Heart right ventricle (tissue), 16 donors: ENCODE results near the gene PRAF2. TPM values are rescaled to one million over a fixed set of nuclear protein-coding genes. Genes with fewer than 3 reads are reported as not detected.

Source experiments
- ATAC-seq, 8 donors: fragments of 200-7000 bp; cut with Tn5 transposase; one replicate each; pipeline ENCODE4 v1.9.1; 2020; ENCODE audit warnings: mild to moderate bottlenecking in 8 of 8, moderate library complexity in 8 of 8, moderate number of reproducible peaks in 1 of 8
- DNase-seq, 2 donors: peaks; one replicate each; pipeline ENCODE4 v3.0.0-alpha.2; 2020
- H3K27ac ChIP-seq, 10 donors: fragments of 200-600 bp; sonication (generic) in 2 of 10; one replicate each; pipeline versions ENCODE4 v1.5.0 to v1.8.0; 2020 to 2022; ENCODE audit warnings: mild to moderate bottlenecking in 3 of 10
- H3K27me3 ChIP-seq, 7 donors: fragments of 200-600 bp; one replicate each; pipeline ENCODE4 v1.8.0; 2021 to 2022; ENCODE audit warnings: mild to moderate bottlenecking in 2 of 7
- H3K36me3 ChIP-seq, 9 donors: fragments of 200-600 bp; sonication (generic) in 1 of 9; one replicate each; pipeline versions ENCODE4 v1.5.0 to v1.8.0; 2020 to 2022; ENCODE audit warnings: mild to moderate bottlenecking in 2 of 9
- H3K4me1 ChIP-seq, 9 donors: fragments of 200-600 bp; sonication (generic) in 1 of 9; one replicate each; pipeline versions ENCODE4 v1.5.0 to v1.8.0; 2020 to 2022; ENCODE audit warnings: mild to moderate bottlenecking in 4 of 9
- H3K4me3 ChIP-seq, 10 donors: fragments of 200-600 bp; sonication (generic) in 2 of 10; one replicate each; pipeline versions ENCODE4 v1.5.0 to v1.8.0; 2020 to 2022; ENCODE audit warnings: mild to moderate bottlenecking in 7 of 10, moderate library complexity in 2 of 10
- H3K9me3 ChIP-seq, 11 donors: fragments of 200-600 bp in 10 of 11; sonication (generic) in 2 of 11; one replicate each; pipeline versions ENCODE4 v1.5.0 to v1.8.0; 2013 to 2022; ENCODE audit warnings: mild to moderate bottlenecking in 2 of 11, control low read depth in 1 of 11, moderate library complexity in 1 of 11
- WGBS, 2 donors: extraction: QIAGEN DNeasy Blood & Tissue Kit; methylation state at CpG; one replicate each; pipeline ENCODE4 v1.1.7; 2013; ENCODE audit warnings: inconsistent platforms in 1 of 2; 5-methylcytosine and 5-hydroxymethylcytosine counted together
- intact Hi-C, 10 donors: fragments of 100-400 bp; cut with DNase I; formaldehyde crosslinking; loops; one replicate each; pipeline versions ENCODE4 v1.11.1 to v1.14.2; 2022
- polyA plus RNA-seq, 2 donors: library from polyadenylated mRNA; stranded (reverse); fragments of 200-250 nt; gene quantifications; one replicate each; pipeline ENCODE4 v1.2.3, GENCODE V29; 2013
- total RNA-seq, 10 donors: library from RNA; stranded (reverse); fragmentation: NEBNext Ultra II Directional in 3 of 10; extraction: Animal tissue kit (Norgen Biotek cat#: 25700) in 3 of 10; gene quantifications; one replicate each; pipeline versions ENCODE4 v1.2.1 to v1.2.4, GENCODE V29; 2021 to 2023
- TF ChIP-seq, protein P1 (sequence below), 9 donors: fragments of 200-600 bp; sonication (generic) in 2 of 9; IDR thresholded peaks; one replicate each; pipeline versions ENCODE4 v1.5.0 to v1.8.0; 2021 to 2022; ENCODE audit warnings: antibody characterized with exemption in 9 of 9, mild to moderate bottlenecking in 5 of 9, moderate library complexity in 1 of 9
- donor health status: Arrhythmogenic right ventricular cardiomyopathy.
- donor health status: ischemic (EF 13 %, LVEDD 7.1; RV severe dilation, severe dysfunction).
- donor health status: healthy with polysubstance abuse.
- donor health status: DM: no; HTN: yes; CAD: no.
- donor health status: DM: no; HTN: no; CAD: no.
- donor health status: ischemic (EF 25% LVEDD 6.9; RV normal size, moderate dysfunction).
- donor health status: ischemic (EF 25% LVEDD 5.7; RV mildly dilated, moderate dysfunction).
- donor health status: healthy.
- donor health status: DM: yes; HTN: yes; CAD: no.
- donor health status: Ischemic cardiomyopathy.
- donor health status: ischemic (EF 35%, LVEDD 5.7; RV mildly dilated, moderate dysfunction).
- donor health status: nonischemic (EF 11% LVEDD 7.7; RV severe dilation, severe dysfunction).
- donor health status: DM: yes; HTN: yes; CAD: no.
- donor health status: PGD.
- donor health status: ischemic (EF 29% LVEDD 5.4; RV normal size, mild dysfunction).
- donor health status: nonischemic (EF 23%, LVEDD 6.1; RV moderate dilation, normal function).

PRAF2 gene
- total and polyA plus RNA-seq, 12 donors, result 5.4 to 26.5 (median 8.7) TPM

- Histone ChIP-seq H3K27me3 (no peaks in the 10 kb centered on the region), H3K27ac (peak within 1 kb of the TSS; percentile 91 to 99 (median 96)), H3K4me3 (peak within 1 kb of the TSS; percentile 64 to 92 (median 80)), H3K36me3 (peaks cover 0 to 12% (median 0%) of the 10 kb centered on the region in 9 donors), H3K9me3 (peaks cover 0 to 14% (median 0%) of the 10 kb centered on the region in 11 donors), H3K4me1 (peaks cover 0 to 35% (median 15%) of the 10 kb centered on the region in 9 donors)
- DNase-seq (peak; percentile 95 to 98), ATAC-seq (peak; percentile 91 to 96 (median 94))
- intact Hi-C loops, result loop anchor here in 7 of 10 donors (1.0 to 10.0 kb wide), 8 partner anchors 34 to 243 kb away; partner anchors contain the start of genes GRIPAP1 (in 4 of the 7), KCND1 (in 2 of the 7), OTUD5 (in 1 of the 7) and WDR45 (in 1 of the 7)
- WGBS, 2 donors, result 0% methylated on average over 39 to 63 of the region's 67 CpGs
- TF ChIP-seq, protein P1, sequence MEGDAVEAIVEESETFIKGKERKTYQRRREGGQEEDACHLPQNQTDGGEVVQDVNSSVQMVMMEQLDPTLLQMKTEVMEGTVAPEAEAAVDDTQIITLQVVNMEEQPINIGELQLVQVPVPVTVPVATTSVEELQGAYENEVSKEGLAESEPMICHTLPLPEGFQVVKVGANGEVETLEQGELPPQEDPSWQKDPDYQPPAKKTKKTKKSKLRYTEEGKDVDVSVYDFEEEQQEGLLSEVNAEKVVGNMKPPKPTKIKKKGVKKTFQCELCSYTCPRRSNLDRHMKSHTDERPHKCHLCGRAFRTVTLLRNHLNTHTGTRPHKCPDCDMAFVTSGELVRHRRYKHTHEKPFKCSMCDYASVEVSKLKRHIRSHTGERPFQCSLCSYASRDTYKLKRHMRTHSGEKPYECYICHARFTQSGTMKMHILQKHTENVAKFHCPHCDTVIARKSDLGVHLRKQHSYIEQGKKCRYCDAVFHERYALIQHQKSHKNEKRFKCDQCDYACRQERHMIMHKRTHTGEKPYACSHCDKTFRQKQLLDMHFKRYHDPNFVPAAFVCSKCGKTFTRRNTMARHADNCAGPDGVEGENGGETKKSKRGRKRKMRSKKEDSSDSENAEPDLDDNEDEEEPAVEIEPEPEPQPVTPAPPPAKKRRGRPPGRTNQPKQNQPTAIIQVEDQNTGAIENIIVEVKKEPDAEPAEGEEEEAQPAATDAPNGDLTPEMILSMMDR (IDR thresholded peaks at IDR 0.05), result peak; percentile 38 to 76 (median 64)
Observed at GRCh38 chrX:49043220-49043986, 30.4 kb downstream of the PRAF2 start, which contains the start of gene TFE3. TFE3 (minus strand) TSS chrX:49043357; CDS start chrX:49043226, 131 bp downstream.

DNA sequence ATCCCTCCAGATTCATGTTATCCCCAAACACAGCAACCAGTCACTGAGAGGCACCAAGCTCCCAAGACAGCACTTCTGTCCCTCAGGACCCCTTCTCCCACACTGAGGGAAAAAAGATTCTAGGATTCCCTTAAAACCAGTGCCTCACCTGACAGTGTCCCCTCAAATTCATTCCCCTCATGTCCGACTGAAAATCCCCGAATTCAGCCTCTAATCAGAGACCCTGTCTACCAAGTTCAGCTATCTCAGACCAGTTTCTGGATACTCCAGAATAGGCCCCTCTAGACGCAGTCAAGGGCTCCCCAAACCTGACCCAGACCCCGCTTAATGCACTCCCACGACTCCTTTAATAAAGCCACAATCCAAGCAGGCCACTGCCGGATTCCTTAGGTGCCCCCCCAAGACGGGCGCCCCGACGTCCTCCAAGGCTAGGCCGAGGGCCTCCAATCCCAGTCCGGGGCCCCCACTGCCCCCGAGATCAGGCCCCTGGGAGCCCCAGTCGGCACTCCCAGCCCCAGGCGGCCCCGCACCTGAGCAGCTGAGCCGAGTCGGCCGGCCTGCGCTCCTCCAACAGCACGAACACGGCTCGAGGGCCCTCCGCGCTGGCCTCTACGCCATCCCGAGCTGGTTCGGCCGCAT, 31.1 kb downstream of the PRAF2 start:
- Histone ChIP-seq H3K4me3 (peak overlapping the region; percentile 64 to 92 (median 80)), H3K4me1 (peaks cover 0 to 35% (median 15%) of the 10 kb centered on the region in 9 donors), H3K27me3 (no peaks in the 10 kb centered on the region), H3K9me3 (peaks cover 0 to 14% (median 0%) of the 10 kb centered on the region in 11 donors), H3K27ac (peak overlapping the region; percentile 91 to 99 (median 96)), H3K36me3 (peaks cover 0 to 19% (median 0%) of the 10 kb centered on the region in 9 donors)
- TF ChIP-seq, protein P1 (IDR thresholded peaks at IDR 0.05), result no peak
- ATAC-seq (peak in 3 of 8 donors; percentile 0 to 11 (median 1)), DNase-seq (no peak)
- 0 to 1% methylated on average over 12 to 29 of the region's 29 CpGs for WGBS, 2 donors
- intact Hi-C loops, result loop anchor here in 7 of 10 donors (1.0 to 10.0 kb wide), 8 partner anchors 35 to 242 kb away; partner anchors contain the start of genes GRIPAP1 (in 4 of the 7), KCND1 (in 2 of the 7), OTUD5 (in 1 of the 7) and WDR45 (in 1 of the 7)

DNA sequence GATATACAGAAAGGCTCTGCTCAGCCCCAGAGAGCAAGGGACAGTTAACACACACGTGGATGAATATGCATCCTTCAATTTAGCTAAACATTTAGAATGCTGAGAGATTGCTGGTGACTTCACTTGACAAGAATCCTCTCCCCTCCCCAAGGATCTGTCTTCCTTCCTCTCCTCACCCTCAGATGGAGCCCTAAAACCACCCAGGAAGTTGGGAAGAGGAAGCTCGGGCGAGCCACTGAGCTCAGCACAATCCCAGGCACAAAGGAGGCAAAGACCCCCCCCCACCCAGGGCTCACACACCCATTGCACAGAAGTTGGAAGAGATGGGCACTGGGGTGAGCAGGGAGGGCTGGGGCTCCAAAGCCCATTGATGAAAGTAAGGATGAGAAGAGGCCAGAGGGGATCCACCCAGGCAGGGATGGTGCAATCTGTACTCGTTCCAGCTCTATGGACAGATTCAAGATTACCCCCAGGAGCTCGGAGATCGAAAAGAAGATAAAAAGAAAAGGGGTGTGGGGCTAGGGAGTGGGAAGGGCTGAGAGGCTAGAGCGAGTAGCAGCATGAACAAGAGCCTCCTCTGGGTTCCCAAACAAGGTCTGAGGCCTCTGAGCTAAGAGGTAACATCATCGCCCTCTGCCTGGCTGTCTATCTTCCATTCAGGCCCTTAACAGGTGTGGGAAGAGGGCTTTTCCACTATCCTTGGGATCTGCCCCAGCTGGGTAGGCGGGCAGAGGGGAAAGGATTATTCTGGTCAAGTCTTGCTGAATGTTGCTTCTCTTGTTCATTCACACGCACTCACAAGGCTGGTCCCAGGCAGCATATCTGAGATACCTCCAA, 31.8 kb downstream of the PRAF2 start:
- ATAC-seq (no peak), DNase-seq (peak in 1 of 2 donors; percentile 13)
- 9 to 18% methylated on average over 9 to 10 of the region's 10 CpGs for WGBS, 2 donors
- TF ChIP-seq, protein P1 (IDR thresholded peaks at IDR 0.05), result no peak
- no peaks in the 10 kb centered on the region for H3K27me3 ChIP-seq
- intact Hi-C loops, result loop anchor here in 7 of 10 donors (2.0 to 10.0 kb wide), 7 partner anchors 35 to 241 kb away; partner anchors contain the start of genes GRIPAP1 (in 3 of the 7), KCND1 (in 2 of the 7), OTUD5 (in 1 of the 7) and WDR45 (in 1 of the 7)
- H3K9me3 ChIP-seq, result peaks cover 0 to 14% (median 0%) of the 10 kb centered on the region in 11 donors
- H3K36me3 ChIP-seq, result peaks cover 0 to 27% (median 0%) of the 10 kb centered on the region in 9 donors
- peak overlapping the region; percentile 91 to 99 (median 96) for H3K27ac ChIP-seq
- peaks cover 0 to 35% (median 15%) of the 10 kb centered on the region in 9 donors for H3K4me1 ChIP-seq
- H3K4me3 ChIP-seq, result peak overlapping the region; percentile 64 to 92 (median 80)
